HepG2 (cell line): ENCODE data around the gene PRCD. TPM values are rescaled to one million over a fixed set of nuclear protein-coding genes. Genes with fewer than 3 reads are reported as not detected.
A peak's percentile ranks its signal among the peaks of the same experiment; 100 is the strongest.

Experiments used
- ELF4 ChIP-seq: sonication (generic); formaldehyde crosslinking; IDR thresholded peaks from 2 replicates; pipeline ENCODE4 v1.5.0; 2020; ENCODE audit warnings: missing genetic modification reagents, mild to moderate bottlenecking, moderate library complexity, borderline replicate concordance
- GZF1 ChIP-seq: sonication (generic); formaldehyde crosslinking; IDR thresholded peaks from 2 replicates; pipeline ENCODE4 v1.5.1; 2020; ENCODE audit warnings: mild to moderate bottlenecking, missing genetic modification reagents
- MEF2D ChIP-seq: sonication (generic); formaldehyde crosslinking; IDR thresholded peaks from 2 replicates; pipeline ENCODE4 v1.5.1; 2020; ENCODE audit warnings: mild to moderate bottlenecking, missing genetic modification reagents
- MEIS1 ChIP-seq: sonication (generic); formaldehyde crosslinking; IDR thresholded peaks from 2 replicates; pipeline ENCODE4 v1.9.0; 2021; ENCODE audit warnings: mild to moderate bottlenecking, missing genetic modification reagents, moderate library complexity, borderline replicate concordance
- TEF ChIP-seq: sonication (generic); formaldehyde crosslinking; IDR thresholded peaks from 2 replicates; pipeline ENCODE4 v1.5.0; 2020; ENCODE audit warnings: missing genetic modification reagents
- ZBTB7B ChIP-seq: sonication (generic); formaldehyde crosslinking; IDR thresholded peaks from 2 replicates; pipeline ENCODE4 v1.4.0; 2020; ENCODE audit warnings: missing genetic modification reagents
- ZFAT ChIP-seq: sonication (generic); formaldehyde crosslinking; conservative IDR thresholded peaks from 2 replicates; pipeline ENCODE4 v1.8.1; 2023; ENCODE audit warnings: missing genetic modification reagents, inconsistent platforms
- ZNF232 ChIP-seq: sonication (generic); formaldehyde crosslinking; IDR thresholded peaks from 2 replicates; pipeline ENCODE4 v1.4.0; 2020; ENCODE audit warnings: missing genetic modification reagents, borderline replicate concordance
- ZNF318 ChIP-seq: sonication (generic); formaldehyde crosslinking; IDR thresholded peaks from 2 replicates; pipeline ENCODE4 v1.4.0; 2020; ENCODE audit warnings: mild to moderate bottlenecking, missing genetic modification reagents
- ZNF784 ChIP-seq: sonication (generic); formaldehyde crosslinking; IDR thresholded peaks from 2 replicates; pipeline ENCODE4 v1.5.1; 2020; ENCODE audit warnings: missing genetic modification reagents, mild to moderate bottlenecking, borderline replicate concordance
- polyA plus RNA-seq, 8 experiments: library from polyadenylated mRNA; depleted of rRNA in 3 of 8; stranded (reverse) in 7 of 8; unstranded in 1 of 8; fragments of >200 nt; fragmentation: Illumina TruSeq in 4 of 8; extraction: Trizol in 4 of 8; gene quantifications; 2 replicates each; pipeline versions ENCODE4 v1.2.1 to v1.2.3, GENCODE V29; 2011 to 2016; ENCODE audit warnings: low read depth in 4 of 8, missing spikeins in 1 of 8, mixed read lengths in 1 of 8; ENCODE audit not compliant: insufficient read depth in 1 of 8
- total RNA-seq, 5 experiments: library from RNA; depleted of rRNA; stranded (reverse); fragments of >200 nt; fragmentation: Illumina TruSeq; extraction: Trizol; gene quantifications; 2 replicates each; pipeline ENCODE4 v1.2.3, GENCODE V29; 2016; ENCODE audit warnings: low read depth in 1 of 5
- TF ChIP-seq, protein P1 (sequence below): sonication (generic); formaldehyde crosslinking; IDR thresholded peaks from 2 replicates; pipeline ENCODE4 v1.4.0; 2020; ENCODE audit warnings: low read depth, missing genetic modification reagents
- TF ChIP-seq, protein P2 (sequence below): sonication (generic); formaldehyde crosslinking; IDR thresholded peaks from 2 replicates; pipeline ENCODE4 v1.8.0; 2022; ENCODE audit warnings: mild to moderate bottlenecking, missing genetic modification reagents

The PRCD gene
- total and polyA plus RNA-seq, 2 of the 13 experiments (the other 11 are each of a cell fraction or from before 2014, with no cell fraction given), result 0.51 TPM; not detected in 1

DNA sequence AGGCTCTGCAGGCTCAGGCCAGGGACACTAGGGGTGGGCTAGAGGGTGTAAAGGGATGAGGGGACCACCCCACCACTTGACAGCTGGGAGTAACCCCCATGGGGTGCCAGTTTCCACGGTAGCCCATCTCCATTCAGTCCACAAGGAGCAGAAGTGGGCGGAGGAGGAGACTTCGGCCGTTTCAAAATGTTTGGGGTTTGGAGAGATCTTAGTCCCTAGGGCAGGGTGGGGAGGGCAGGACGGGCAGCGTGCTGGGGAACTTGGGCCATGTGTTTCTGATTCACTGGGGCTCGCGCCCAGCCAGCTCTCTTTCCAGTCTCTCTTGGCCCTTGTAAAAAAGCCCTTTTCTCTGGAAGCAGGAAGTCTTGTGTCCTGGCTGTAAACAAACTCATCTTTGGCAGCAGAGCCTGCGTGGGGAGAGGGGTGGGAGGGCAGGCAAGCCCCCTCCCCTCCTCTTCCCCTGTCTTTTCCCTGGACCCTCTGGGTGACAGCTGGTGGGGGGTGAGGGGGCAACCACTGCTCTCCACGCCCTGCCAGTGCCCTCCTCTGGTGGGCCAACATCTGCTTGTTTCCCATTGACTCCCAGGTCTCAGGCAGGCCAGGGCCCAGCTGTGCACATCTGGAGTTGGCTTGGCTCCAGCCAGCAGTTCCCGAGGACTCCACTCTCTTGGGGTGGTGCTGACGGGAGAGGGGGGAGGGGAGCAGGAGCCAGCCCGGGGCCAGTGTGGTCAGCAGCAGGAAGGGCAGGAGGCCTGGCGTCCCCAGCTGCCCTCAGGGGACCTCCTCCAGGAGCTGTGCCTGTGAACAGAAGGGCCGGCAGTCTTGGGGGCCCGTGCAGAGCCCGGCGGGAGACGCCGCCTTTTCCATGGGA is 10.4 kb upstream of the PRCD start (continued):
- TF ChIP-seq ZNF318 (CRISPR knock-in tag) (0 out of 2 replicates have a peak, but pooled peaks have one; percentile 46), TEF (CRISPR knock-in tag) (no peak), ZNF232 (CRISPR knock-in tag) (no peak), MEF2D (CRISPR knock-in tag) (peak; percentile 18; the same call in 1 of the 2 replicates), ELF4 (CRISPR knock-in tag) (no peak), ZBTB7B (CRISPR knock-in tag) (peak; percentile 53; the same call in 1 of the 2 replicates), ZNF784 (no peak), GZF1 (CRISPR knock-in tag) (no peak), MEIS1 (peak; percentile 65; the same call in 1 of the 2 replicates), ZFAT (CRISPR knock-in tag) (no peak)
- TF ChIP-seq, protein P1, sequence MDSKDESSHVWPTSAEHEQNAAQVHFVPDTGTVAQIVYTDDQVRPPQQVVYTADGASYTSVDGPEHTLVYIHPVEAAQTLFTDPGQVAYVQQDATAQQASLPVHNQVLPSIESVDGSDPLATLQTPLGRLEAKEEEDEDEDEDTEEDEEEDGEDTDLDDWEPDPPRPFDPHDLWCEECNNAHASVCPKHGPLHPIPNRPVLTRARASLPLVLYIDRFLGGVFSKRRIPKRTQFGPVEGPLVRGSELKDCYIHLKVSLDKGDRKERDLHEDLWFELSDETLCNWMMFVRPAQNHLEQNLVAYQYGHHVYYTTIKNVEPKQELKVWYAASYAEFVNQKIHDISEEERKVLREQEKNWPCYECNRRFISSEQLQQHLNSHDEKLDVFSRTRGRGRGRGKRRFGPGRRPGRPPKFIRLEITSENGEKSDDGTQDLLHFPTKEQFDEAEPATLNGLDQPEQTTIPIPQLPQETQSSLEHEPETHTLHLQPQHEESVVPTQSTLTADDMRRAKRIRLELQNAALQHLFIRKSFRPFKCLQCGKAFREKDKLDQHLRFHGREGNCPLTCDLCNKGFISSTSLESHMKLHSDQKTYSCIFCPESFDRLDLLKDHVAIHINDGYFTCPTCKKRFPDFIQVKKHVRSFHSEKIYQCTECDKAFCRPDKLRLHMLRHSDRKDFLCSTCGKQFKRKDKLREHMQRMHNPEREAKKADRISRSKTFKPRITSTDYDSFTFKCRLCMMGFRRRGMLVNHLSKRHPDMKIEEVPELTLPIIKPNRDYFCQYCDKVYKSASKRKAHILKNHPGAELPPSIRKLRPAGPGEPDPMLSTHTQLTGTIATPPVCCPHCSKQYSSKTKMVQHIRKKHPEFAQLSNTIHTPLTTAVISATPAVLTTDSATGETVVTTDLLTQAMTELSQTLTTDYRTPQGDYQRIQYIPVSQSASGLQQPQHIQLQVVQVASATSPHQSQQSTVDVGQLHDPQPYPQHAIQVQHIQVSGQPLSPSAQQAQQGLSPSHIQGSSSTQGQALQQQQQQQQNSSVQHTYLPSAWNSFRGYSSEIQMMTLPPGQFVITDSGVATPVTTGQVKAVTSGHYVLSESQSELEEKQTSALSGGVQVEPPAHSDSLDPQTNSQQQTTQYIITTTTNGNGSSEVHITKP (CRISPR knock-in tag), result 0 out of 2 replicates have a peak, but pooled peaks have one; percentile 15
- TF ChIP-seq, protein P2, sequence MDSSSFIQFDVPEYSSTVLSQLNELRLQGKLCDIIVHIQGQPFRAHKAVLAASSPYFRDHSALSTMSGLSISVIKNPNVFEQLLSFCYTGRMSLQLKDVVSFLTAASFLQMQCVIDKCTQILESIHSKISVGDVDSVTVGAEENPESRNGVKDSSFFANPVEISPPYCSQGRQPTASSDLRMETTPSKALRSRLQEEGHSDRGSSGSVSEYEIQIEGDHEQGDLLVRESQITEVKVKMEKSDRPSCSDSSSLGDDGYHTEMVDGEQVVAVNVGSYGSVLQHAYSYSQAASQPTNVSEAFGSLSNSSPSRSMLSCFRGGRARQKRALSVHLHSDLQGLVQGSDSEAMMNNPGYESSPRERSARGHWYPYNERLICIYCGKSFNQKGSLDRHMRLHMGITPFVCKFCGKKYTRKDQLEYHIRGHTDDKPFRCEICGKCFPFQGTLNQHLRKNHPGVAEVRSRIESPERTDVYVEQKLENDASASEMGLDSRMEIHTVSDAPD, result peak; percentile 57; the same call in 1 of the 2 replicates
